ENCODE results near the gene ATP9B.

The ATP9B gene

DNA sequence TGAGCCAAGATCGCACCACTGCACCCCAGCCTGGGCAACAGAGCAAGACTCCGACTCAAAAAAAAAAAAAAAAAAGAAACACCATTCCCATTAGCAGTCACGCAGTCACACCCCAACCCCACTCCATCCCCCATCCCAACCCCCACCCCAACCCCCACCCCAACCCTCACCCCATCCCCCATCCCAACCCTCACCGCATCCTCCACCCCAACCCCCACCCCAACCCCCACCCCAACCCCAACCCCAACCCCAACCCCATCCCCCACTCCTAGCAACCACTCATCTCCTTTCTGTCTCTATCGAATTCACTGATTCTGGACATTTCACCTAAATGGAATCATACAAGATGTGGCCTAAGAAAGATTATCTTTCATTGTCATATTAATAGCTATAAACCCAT, 25.9 kb upstream of the ATP9B start:
- TF ChIP-seq, protein P1, sequence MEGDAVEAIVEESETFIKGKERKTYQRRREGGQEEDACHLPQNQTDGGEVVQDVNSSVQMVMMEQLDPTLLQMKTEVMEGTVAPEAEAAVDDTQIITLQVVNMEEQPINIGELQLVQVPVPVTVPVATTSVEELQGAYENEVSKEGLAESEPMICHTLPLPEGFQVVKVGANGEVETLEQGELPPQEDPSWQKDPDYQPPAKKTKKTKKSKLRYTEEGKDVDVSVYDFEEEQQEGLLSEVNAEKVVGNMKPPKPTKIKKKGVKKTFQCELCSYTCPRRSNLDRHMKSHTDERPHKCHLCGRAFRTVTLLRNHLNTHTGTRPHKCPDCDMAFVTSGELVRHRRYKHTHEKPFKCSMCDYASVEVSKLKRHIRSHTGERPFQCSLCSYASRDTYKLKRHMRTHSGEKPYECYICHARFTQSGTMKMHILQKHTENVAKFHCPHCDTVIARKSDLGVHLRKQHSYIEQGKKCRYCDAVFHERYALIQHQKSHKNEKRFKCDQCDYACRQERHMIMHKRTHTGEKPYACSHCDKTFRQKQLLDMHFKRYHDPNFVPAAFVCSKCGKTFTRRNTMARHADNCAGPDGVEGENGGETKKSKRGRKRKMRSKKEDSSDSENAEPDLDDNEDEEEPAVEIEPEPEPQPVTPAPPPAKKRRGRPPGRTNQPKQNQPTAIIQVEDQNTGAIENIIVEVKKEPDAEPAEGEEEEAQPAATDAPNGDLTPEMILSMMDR (conservative IDR thresholded peaks at IDR 0.05) = no peak
- no peak overlapping the region for H3K27ac ChIP-seq

DNA sequence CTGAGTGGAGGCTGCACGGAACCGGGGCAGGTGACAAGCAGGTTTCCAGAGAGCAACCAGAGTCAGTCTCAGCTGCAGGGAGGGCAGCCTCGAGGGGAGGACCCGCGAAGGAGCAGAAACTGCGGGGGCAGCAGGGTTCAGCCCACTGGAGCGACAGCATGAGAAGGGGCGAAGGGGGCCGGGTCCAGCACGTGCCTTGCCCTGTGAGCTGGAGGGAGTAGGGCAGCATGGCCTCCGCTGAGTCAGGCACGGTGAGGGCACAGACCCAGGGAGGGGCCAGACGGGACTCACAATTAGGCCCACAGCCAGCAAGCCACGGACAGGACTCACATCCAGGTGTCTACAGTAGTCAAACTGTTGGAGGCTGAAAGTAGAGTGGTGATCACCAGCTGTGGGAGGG, 22.7 kb upstream of the ATP9B start:
- TF ChIP-seq, protein P1 (conservative IDR thresholded peaks at IDR 0.05) = no peak
- H3K27ac ChIP-seq = no peak overlapping the region

DNA sequence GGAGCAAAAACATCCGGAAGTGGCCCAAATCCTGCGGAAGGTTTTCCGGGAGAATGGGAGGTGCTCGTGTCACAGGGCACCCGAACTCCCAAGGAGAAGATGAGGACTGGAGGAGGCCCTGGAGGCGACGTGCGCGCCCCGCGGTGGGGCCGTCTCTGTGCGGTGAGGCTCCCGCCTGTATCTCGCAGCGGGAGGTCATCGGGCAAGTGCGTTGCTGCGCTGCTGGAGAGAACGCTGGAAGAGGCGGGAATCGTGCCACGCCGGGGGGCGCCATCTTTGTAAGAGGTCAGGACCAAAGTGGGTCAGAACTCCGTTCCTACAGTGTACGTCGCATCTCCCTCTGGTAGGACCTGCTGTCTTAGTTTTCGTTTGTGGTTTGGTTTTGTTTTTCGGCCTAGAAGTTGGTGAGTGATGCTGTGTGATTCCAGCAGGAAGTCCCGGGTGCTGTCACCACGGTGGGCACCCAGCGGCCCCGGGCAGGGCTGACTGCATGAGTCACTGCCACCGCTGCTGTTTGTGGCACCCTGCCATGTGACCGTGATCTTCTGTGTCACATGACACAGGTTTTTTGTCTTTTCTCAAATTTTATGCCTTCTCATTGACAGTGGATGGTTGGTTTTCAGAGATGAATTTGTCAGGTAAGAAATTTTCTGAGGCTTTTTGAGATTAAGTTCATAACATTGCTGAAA, 21.5 kb upstream of the ATP9B start:
- no peak overlapping the region for H3K27ac ChIP-seq
- TF ChIP-seq, protein P1 (conservative IDR thresholded peaks at IDR 0.05) = no peak

DNA sequence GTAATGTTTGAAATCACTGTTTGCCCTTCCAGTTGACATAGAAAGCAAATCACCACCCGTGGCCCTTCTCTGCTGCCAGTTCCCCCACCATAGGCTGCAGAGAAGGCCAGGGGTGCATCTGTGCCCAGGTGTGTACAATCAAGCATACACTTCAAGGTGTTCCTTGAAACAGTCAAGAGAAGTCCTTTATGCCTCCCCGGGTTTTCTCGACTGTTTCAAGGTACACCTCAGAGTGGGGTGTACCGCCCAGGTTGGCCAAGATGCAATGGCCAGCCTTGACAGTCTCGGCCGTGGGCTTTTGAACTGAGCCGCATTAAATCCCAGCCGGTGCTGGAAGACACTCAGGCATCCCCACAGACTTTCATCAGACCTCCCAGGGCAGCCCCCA, 21.0 kb upstream of the ATP9B start:
- TF ChIP-seq, protein P1 (conservative IDR thresholded peaks at IDR 0.05) = no peak
- H3K27ac ChIP-seq = no peak overlapping the region

DNA sequence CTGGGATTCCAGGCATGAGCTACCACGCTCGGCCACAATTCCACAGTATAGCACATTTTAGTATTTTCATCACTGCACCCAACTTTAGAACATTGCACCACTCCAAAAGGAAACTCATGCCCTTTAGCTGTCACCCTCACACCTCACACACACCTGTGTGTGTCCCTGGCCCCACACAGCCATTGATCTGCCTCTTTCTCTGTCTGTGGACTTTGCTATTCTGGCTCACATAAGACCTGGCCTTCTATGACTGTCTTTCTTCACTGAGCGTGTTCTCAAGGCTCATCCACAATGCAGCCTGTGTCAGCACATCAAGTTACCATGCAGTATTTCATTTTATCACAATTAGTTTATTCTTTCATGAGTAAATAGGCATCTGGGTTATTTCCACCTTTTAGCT, 19.7 kb upstream of the ATP9B start:
- H3K27ac ChIP-seq = no peak overlapping the region
- TF ChIP-seq, protein P1 (conservative IDR thresholded peaks at IDR 0.05) = no peak

DNA sequence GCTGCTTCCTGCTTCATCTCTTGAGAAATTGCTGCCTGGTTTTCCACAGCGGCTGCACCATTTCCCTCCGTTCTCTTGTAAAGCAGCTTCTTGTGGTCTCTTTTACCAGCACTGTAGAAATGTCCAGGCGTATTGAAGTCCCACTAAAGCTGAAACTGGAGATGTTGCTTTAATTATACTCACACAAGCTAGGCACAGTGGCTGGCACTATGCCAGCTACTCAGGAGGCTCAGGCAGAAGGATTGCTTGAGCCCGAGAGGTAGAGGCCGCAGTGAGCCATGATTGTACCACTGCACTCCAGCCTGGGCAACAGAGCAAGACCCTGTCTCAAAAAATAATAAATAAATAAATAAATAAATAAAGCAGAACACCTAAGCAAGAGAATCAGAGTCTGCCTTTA, 19.2 kb upstream of the ATP9B start:
- H3K27ac ChIP-seq = no peak overlapping the region
- TF ChIP-seq, protein P1 (conservative IDR thresholded peaks at IDR 0.05) = no peak

DNA sequence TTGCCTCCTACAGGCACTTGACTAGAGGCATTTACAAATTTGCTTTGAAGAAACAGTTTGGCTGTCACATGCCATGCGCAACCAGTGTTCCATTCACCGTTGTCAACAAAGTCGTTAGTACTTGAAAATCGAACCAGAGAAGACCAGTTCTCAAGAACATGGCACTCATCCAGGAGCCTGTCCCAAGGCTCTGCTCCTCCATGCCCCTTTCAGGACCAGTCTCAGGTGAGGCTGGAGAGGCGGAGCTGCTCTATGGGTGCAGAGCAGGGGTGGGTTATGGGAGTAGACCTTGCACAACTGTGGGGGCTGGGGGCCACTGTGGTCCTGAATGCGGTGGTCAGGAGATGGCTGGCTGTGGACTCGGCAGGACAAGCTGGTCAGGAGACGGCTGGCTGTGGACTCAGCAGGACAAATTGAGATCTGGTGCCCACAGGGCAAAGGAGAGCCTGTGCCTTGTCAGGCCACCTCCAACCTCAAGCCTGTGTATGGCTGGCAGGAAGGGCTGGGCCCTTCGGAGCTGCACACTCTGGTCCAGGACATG, 12.3 kb upstream of the ATP9B start:
- TF ChIP-seq, protein P1 (conservative IDR thresholded peaks at IDR 0.05) = no peak

More for the DNA sequence above, 12.3 kb upstream of the ATP9B start:
- no peak overlapping the region for H3K27ac ChIP-seq
